ENCODE measurements around the gene TNNI3. TPM values are rescaled to one million over a fixed set of nuclear protein-coding genes. Genes with fewer than 3 reads are reported as not detected.
A peak's percentile ranks its signal among the peaks of the same experiment; 100 is the strongest.

The TNNI3 gene
- total and polyA plus RNA-seq, 9 of the 15 experiments (the other 6 are each of a cell fraction or from before 2014, with no cell fraction given) = 4.7 to 158 (median 42.0) TPM

- in situ Hi-C loops (cut with MboI) (no loop called here), intact Hi-C loops (cut with micrococcal nuclease) (no loop called here)
- POLR2A ChIA-PET = interaction anchor here (0.6 to 1.7 kb wide), 8 partner anchors 10 to 210 kb away, joined by 3 to 6 read pairs (median 3); partner anchors contain the start of genes PTPRH, SYT5 and TMEM238
- peak in 1 of 3 experiments; percentile 56 for TF ChIP-seq YY1 (IDR thresholded peaks at IDR 0.05; ENCODE audit: borderline replicate concordance in 1 of 3, control insufficient read depth in 1 of 3, extremely low read depth in 1 of 3, insufficient read depth in 3 of 3, insufficient read length in 1 of 3, insufficient replicate concordance in 2 of 3, low read depth in 1 of 3, low read length in 2 of 3)
- no peak for TF ChIP-seq BRD9 (IDR thresholded peaks at IDR 0.05; ENCODE audit: low read depth, partially characterized antibody)
- TF ChIP-seq ZFPM2 (CRISPR knock-in tag; IDR thresholded peaks at IDR 0.05) = no peak
- no peak for TF ChIP-seq RNF219 (CRISPR knock-in tag; IDR thresholded peaks at IDR 0.05)
- TF ChIP-seq NR2C1 (IDR thresholded peaks at IDR 0.05) = no peak
- no peak for TF ChIP-seq NR2C1 (tag; IDR thresholded peaks at IDR 0.05)
- TF ChIP-seq CREM (IDR thresholded peaks at IDR 0.05; ENCODE audit: low read depth) = 0 out of 2 replicates have a peak, but pooled peaks have one; percentile 27
- TF ChIP-seq SIX5 (IDR thresholded peaks at IDR 0.05; ENCODE audit: borderline replicate concordance in 1 of 2, insufficient read depth in 1 of 2, low read depth in 1 of 2, low read length in 2 of 2) = peak; percentile 74 to 84; a peak in 3 of 4 replicates
- TF ChIP-seq ATF4 (CRISPR knock-in tag; IDR thresholded peaks at IDR 0.05) = no peak
- no peak for TF ChIP-seq USF1 (CRISPR knock-in tag; IDR thresholded peaks at IDR 0.05)
- TF ChIP-seq ZNF586 (CRISPR knock-in tag; conservative IDR thresholded peaks at IDR 0.05) = no peak
- TF ChIP-seq TCFL5 (CRISPR knock-in tag; conservative IDR thresholded peaks at IDR 0.05) = no peak
- no peak for TF ChIP-seq MXD1 (CRISPR knock-in tag; IDR thresholded peaks at IDR 0.05; ENCODE audit: borderline replicate concordance, poor library complexity, severe bottlenecking)
- no peak for TF ChIP-seq NCOA2 (IDR thresholded peaks at IDR 0.05; ENCODE audit: partially characterized antibody in 2 of 2)
Observed at GRCh38 chr19:55196803-55197202, 39.3 kb upstream of the TNNI3 start.

More at GRCh38 chr19:55196803-55197202, 39.3 kb upstream of the TNNI3 start:
- CTCF ChIA-PET (ENCODE audit: low intra/inter-chr PET ratio) = no interaction called here
- Histone ChIP-seq H3K4me1 (replicated peaks in 1 of 2; ENCODE audit: control insufficient read depth in 2 of 2, insufficient read depth in 2 of 2, low read length in 2 of 2) (no peaks in the 10 kb centered on the region), H2AFZ (ENCODE audit: low read depth, low read length) (no peak overlapping the region), H3K9ac (ENCODE audit: insufficient read depth in 1 of 2, low read depth in 2 of 2, low read length in 2 of 2) (no peak overlapping the region), H3K9me1 (ENCODE audit: control insufficient read depth, insufficient read depth, low read length) (no peaks in the 10 kb centered on the region), H4K20me1 (replicated peaks; ENCODE audit: control insufficient read depth, insufficient read depth, low read length) (no peaks in the 10 kb centered on the region), H3K4me2 (ENCODE audit: insufficient read depth, low read length) (no peak overlapping the region), H3K27me3 (ENCODE audit: control insufficient read depth in 2 of 2, insufficient read depth in 2 of 2, low read length in 2 of 2) (no peaks in the 10 kb centered on the region), H3K36me3 (ENCODE audit: control insufficient read depth, insufficient read depth, low read length) (peaks cover 73% of the 10 kb centered on the region), H3K27ac (ENCODE audit: extremely low read depth, low read depth, low read length) (no peak overlapping the region), H3K79me2 (ENCODE audit: control insufficient read depth, insufficient read depth, low read length) (no peaks in the 10 kb centered on the region), H3K9me3 (replicated peaks; ENCODE audit: control insufficient read depth, insufficient read depth, low read depth, low read length) (no peaks in the 10 kb centered on the region), H3K4me3 (no peak overlapping the region)
- WGBS (ENCODE audit: insufficient coverage, low coverage, missing lambda C conversion rate) = 90% methylated on average over 10 of the region's 10 CpGs
- FAIRE-seq = peak; percentile 77
- DNase-seq (ENCODE audit: extremely low read depth in 1 of 4, low spot score in 3 of 4) = no peak
- ATAC-seq = peak; percentile 71
- BruUV-seq (replicated peaks) = no TSS peak
